Stimulated activated CD4-positive, alpha-beta T cell treated with anti-CD3 and anti-CD28 coated beads, TNF-alpha, amount 100 ng/mL, for 4 hours (primary cell): ENCODE measurements around the gene XPNPEP1.
"Not testable (repeated sequence)": the region's sequence is repeated elsewhere in the genome, so short reads cannot be mapped to it uniquely, and the experiment has no call there.

Source experiments
- DNase-seq, 3 experiments: peaks; one replicate each; pipeline ENCODE4 v3.0.0-alpha.2; 2020; ENCODE audit warnings: low read depth in 3 of 3

Gene XPNPEP1

GRCh38 chr10:109924087-109924486 lies 776 bp upstream of the XPNPEP1 start:
- no peak for DNase-seq

GRCh38 chr10:109922358-109922975 lies 844 bp downstream of the XPNPEP1 start:
- DNase-seq, result no peak

- DNase-seq, result no peak
Measured at GRCh38 chr10:109920016-109920415, 3.3 kb downstream of the XPNPEP1 start.

- DNase-seq, result no peak
Measured at GRCh38 chr10:109919220-109919619, 4.1 kb downstream of the XPNPEP1 start.

GRCh38 chr10:109918707-109919106 lies 4.6 kb downstream of the XPNPEP1 start:
- DNase-seq, result not testable (repeated sequence)

- DNase-seq, result no peak
Measured at GRCh38 chr10:109915566-109915965, 7.7 kb downstream of the XPNPEP1 start.

GRCh38 chr10:109914966-109915365 lies 8.3 kb downstream of the XPNPEP1 start:
- no peak for DNase-seq

- DNase-seq, result no peak
Measured at GRCh38 chr10:109913306-109913892, 9.9 kb downstream of the XPNPEP1 start.

GRCh38 chr10:109912335-109913281 lies 10.7 kb downstream of the XPNPEP1 start:
- no peak for DNase-seq

- DNase-seq, result no peak
Measured at GRCh38 chr10:109911903-109912302, 11.4 kb downstream of the XPNPEP1 start.

- no peak for DNase-seq
Measured at GRCh38 chr10:109906316-109906715, 17.0 kb downstream of the XPNPEP1 start.

GRCh38 chr10:109904397-109904796 lies 18.9 kb downstream of the XPNPEP1 start:
- DNase-seq, result no peak

GRCh38 chr10:109902992-109903947 lies 20.0 kb downstream of the XPNPEP1 start:
- no peak for DNase-seq

- DNase-seq, result no peak
Measured at GRCh38 chr10:109899356-109900331, 23.7 kb downstream of the XPNPEP1 start.

GRCh38 chr10:109898666-109899355 lies 24.5 kb downstream of the XPNPEP1 start:
- no peak for DNase-seq

- no peak for DNase-seq
Measured at GRCh38 chr10:109898007-109898406, 25.3 kb downstream of the XPNPEP1 start.

- no peak for DNase-seq
Measured at GRCh38 chr10:109895848-109896247, 27.5 kb downstream of the XPNPEP1 start.

- DNase-seq, result no peak
Measured at GRCh38 chr10:109895095-109895818, 28.1 kb downstream of the XPNPEP1 start.

GRCh38 chr10:109894516-109894915 lies 28.8 kb downstream of the XPNPEP1 start:
- DNase-seq, result no peak
